Measurements from ENCODE around the gene TRIM71. TPM values are rescaled to one million over a fixed set of nuclear protein-coding genes. Genes with fewer than 3 reads are reported as not detected.
A peak's percentile ranks its signal among the peaks of the same experiment; 100 is the strongest.

TRIM71 gene
- total RNA-seq, 1 experiment from 2014 or later: 376 TPM

- H3K4me2 ChIP-seq (ENCODE audit: insufficient read depth, insufficient read length, low read length): peak overlapping the region; percentile 28
- H3K23ac ChIP-seq (ENCODE audit: insufficient read length, low read depth, low read length): no peak overlapping the region
- H3K23me2 ChIP-seq (ENCODE audit: insufficient read length, low read depth, low read length, poor library complexity, severe bottlenecking): no peaks in the 10 kb centered on the region
- no peak overlapping the region for H2BK5ac ChIP-seq (ENCODE audit: insufficient read length, low read length)
- no peaks in the 10 kb centered on the region for H3K9me3 Mint-ChIP-seq
- H3K9me3 ChIP-seq (ENCODE audit: control insufficient read depth, low read depth, low read length): no peaks in the 10 kb centered on the region
- H4K91ac ChIP-seq (ENCODE audit: insufficient read length, low read depth, low read length): no peak overlapping the region
- H3K14ac ChIP-seq (ENCODE audit: insufficient read depth, low read length): no peak overlapping the region
- no peak for TF ChIP-seq CTCF (conservative IDR thresholded peaks at IDR 0.05)
- H3K27ac Mint-ChIP-seq: peak overlapping the region; percentile 98 to 100 (median 99)
- peaks cover 90 to 94% of the 10 kb centered on the region in 2 experiments for H3K4me1 Mint-ChIP-seq
- WGBS (ENCODE audit: extremely low coverage, insufficient read length, low lambda C conversion rate): no CpG with 5 or more reads among the region's 10 CpGs
- H4K8ac ChIP-seq (replicated peaks; ENCODE audit: insufficient read length, low read depth, low read length): no peak overlapping the region
- H3K36me3 Mint-ChIP-seq (ENCODE audit: insufficient read depth in 1 of 3, low read depth in 3 of 3): peaks cover 19 to 38% (median 23%) of the 10 kb centered on the region in 3 experiments; a peak in 6 of 7 replicates
- no peak overlapping the region for H3T11ph ChIP-seq (ENCODE audit: low read length)
- no peak overlapping the region for H4K5ac ChIP-seq (ENCODE audit: insufficient read length, low read depth, low read length)
- H3K56ac ChIP-seq (ENCODE audit: insufficient read length, low read depth, low read length): no peak overlapping the region
- H3K27me3 ChIP-seq (ENCODE audit: insufficient read depth, low read length): no peaks in the 10 kb centered on the region
- H3K4ac ChIP-seq (ENCODE audit: low read depth, low read length): no peak overlapping the region
- H2BK20ac ChIP-seq (ENCODE audit: low read depth, low read length, poor library complexity, severe bottlenecking): no peak overlapping the region
- no peak for DNase-seq
- peaks cover 71% of the 10 kb centered on the region; the same call in 1 of the 2 replicates for H3K79me2 ChIP-seq (ENCODE audit: insufficient read depth, low read length)
- H2AFZ ChIP-seq (ENCODE audit: low read length): no peak overlapping the region
- peak overlapping the region; percentile 50 for H3K27ac ChIP-seq (ENCODE audit: insufficient read length, low read depth, low read length)
- H2AK5ac ChIP-seq (ENCODE audit: insufficient read length, low read length): no peak overlapping the region
- peaks cover 34% of the 10 kb centered on the region; the same call in 1 of the 2 replicates for H3K4me1 ChIP-seq (ENCODE audit: insufficient read depth, low read length)
- H3K18ac ChIP-seq (ENCODE audit: insufficient read length, low read depth, low read length): no peak overlapping the region
- no peaks in the 10 kb centered on the region; the same call in 1 of the 2 replicates for H3K27me3 Mint-ChIP-seq (ENCODE audit: low read depth)
- H2BK120ac ChIP-seq (ENCODE audit: low read depth, low read length, poor library complexity, severe bottlenecking): no peak overlapping the region
- H2BK12ac ChIP-seq (ENCODE audit: insufficient read length, low read depth, low read length): no peak overlapping the region
- peak overlapping the region; percentile 1 for H3K9ac ChIP-seq (ENCODE audit: extremely low read depth, insufficient read length, low read length)
- H3K79me1 ChIP-seq (ENCODE audit: insufficient read depth, low read depth, low read length, poor library complexity, severe bottlenecking): no peaks in the 10 kb centered on the region
- H4K20me1 ChIP-seq (ENCODE audit: control insufficient read depth, insufficient read depth, insufficient read length): peaks cover 6% of the 10 kb centered on the region
- peak overlapping the region; percentile 63 to 72 for H3K4me3 Mint-ChIP-seq
- no peak overlapping the region for H2BK15ac ChIP-seq (ENCODE audit: low read depth, low read length)
Measured at GRCh38 chr3:32870373-32871095, 52.7 kb downstream of the TRIM71 start.
